ENCODE measurements around the gene TTC39A.

TTC39A gene

GRCh38 chr1:51330331-51331201 lies at the start of gene TTC39A:
TSS of gene TTC39A (minus strand) at chr1:51330562. CDS start at chr1:51330477, 85 bp downstream.
- Mint-ChIP-seq H3K9me3 (no peaks in the 10 kb centered on the region), H3K4me3 (peak within 1 kb of the TSS; percentile 81), H3K27me3 (peaks cover 25% of the 10 kb centered on the region), H3K36me3 (no peaks in the 10 kb centered on the region), H3K4me1 (peaks cover 9% of the 10 kb centered on the region), H3K27ac (no peak within 1 kb of the TSS)

GRCh38 chr1:51378871-51379270 lies 48.5 kb upstream of the TTC39A start:
- Mint-ChIP-seq H3K27me3 (no peaks in the 10 kb centered on the region), H3K27ac (no peak overlapping the region), H3K4me1 (no peaks in the 10 kb centered on the region), H3K9me3 (no peaks in the 10 kb centered on the region), H3K4me3 (no peak overlapping the region), H3K36me3 (peaks cover 39% of the 10 kb centered on the region)

DNA sequence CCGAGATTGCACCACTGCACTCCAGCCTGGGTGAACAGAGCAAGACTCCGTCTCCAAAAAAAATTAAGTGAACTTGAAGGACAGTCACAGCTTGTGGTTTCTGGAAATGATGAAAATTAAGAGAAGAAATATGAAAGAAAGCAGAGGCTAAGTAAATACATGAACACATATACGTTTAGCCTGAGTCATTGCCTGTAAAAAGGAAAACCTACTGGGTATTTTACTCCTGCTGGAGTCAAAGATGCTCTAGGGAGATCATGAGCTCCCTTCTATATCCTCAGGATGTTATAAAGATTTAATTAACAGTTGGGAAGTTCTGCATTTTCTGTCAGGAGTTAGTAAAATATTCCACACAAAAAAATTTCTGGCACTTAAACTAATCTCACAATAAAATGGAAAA lies 43.5 kb upstream of the TTC39A start:
- H3K36me3 Mint-ChIP-seq = peaks cover 17% of the 10 kb centered on the region
- no peak overlapping the region for H3K4me3 Mint-ChIP-seq
- H3K4me1 Mint-ChIP-seq = no peaks in the 10 kb centered on the region
- H3K9me3 Mint-ChIP-seq = no peaks in the 10 kb centered on the region
- no peaks in the 10 kb centered on the region for H3K27me3 Mint-ChIP-seq
- H3K27ac Mint-ChIP-seq = no peak overlapping the region

DNA sequence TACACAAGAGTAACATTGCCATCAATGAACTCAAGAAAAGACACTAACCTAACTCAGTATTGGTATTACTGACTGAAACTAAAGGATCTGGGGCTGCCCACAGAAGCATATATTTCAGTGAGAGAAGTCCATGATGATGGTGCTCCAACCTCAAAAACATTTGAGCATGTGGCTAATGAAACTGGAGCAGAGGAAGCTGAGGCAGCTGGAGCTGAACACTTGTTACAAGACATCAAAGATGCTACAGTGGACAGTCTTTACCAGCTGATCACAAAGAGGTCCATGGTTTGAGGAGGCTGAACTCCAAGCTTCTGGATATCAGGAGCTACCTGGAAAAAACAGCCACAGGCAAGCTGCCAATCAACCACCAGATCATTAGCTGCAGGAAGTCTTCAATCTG lies 42.2 kb upstream of the TTC39A start:
- Mint-ChIP-seq H3K27me3 (no peaks in the 10 kb centered on the region), H3K27ac (no peak overlapping the region), H3K4me1 (no peaks in the 10 kb centered on the region), H3K36me3 (peaks cover 13% of the 10 kb centered on the region), H3K4me3 (no peak overlapping the region), H3K9me3 (no peaks in the 10 kb centered on the region)

DNA sequence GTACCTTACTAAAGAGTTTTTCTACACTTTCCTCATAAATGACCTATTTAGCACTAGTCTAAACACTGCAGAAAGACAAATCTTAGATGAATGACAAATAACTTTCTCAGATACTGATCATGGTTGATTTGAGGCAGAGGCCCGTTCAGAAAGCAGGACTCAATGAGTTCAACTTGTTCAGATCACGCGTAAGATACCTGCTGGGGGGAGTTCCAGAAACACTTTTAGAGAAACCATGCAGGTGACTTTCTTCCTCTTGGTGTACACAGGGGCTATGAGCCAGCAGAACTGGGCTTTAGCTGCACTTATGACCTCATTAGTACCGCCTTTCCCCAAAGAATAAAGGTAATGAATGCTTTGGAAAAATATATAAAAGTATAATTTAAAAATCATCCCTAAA lies 38.8 kb upstream of the TTC39A start:
- no peaks in the 10 kb centered on the region for H3K9me3 Mint-ChIP-seq
- no peaks in the 10 kb centered on the region for H3K27me3 Mint-ChIP-seq
- peaks cover 6% of the 10 kb centered on the region for H3K36me3 Mint-ChIP-seq
- no peak overlapping the region for H3K4me3 Mint-ChIP-seq
- no peak overlapping the region for H3K27ac Mint-ChIP-seq
- no peaks in the 10 kb centered on the region for H3K4me1 Mint-ChIP-seq

DNA sequence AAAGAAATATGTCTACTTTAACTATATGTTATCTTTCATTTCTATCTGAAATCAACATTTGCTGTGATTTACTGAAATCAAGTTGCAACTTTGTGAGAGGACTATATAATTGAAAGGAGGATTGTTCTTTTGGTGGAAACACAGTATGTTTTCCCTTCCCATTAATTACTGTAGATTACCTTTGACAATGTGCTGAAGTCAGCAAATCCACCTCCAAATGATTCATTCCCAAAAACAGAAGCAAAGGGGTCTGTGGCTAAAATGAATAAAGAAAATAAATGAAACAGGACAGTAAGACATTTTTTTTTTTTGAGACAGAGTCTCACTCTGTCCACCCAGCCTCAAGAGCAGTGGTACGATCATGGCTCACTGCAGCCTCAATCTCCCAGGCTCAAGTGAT lies 35.4 kb upstream of the TTC39A start:
- H3K27ac Mint-ChIP-seq = no peak overlapping the region
- no peaks in the 10 kb centered on the region for H3K27me3 Mint-ChIP-seq
- H3K4me3 Mint-ChIP-seq = no peak overlapping the region
- H3K9me3 Mint-ChIP-seq = no peaks in the 10 kb centered on the region
- H3K36me3 Mint-ChIP-seq = peaks cover 8% of the 10 kb centered on the region
- no peaks in the 10 kb centered on the region for H3K4me1 Mint-ChIP-seq

GRCh38 chr1:51359879-51360278 lies 29.5 kb upstream of the TTC39A start:
- Mint-ChIP-seq H3K27ac (no peak overlapping the region), H3K9me3 (no peaks in the 10 kb centered on the region), H3K4me1 (no peaks in the 10 kb centered on the region), H3K36me3 (peaks cover 9% of the 10 kb centered on the region), H3K27me3 (no peaks in the 10 kb centered on the region), H3K4me3 (no peak overlapping the region)

DNA sequence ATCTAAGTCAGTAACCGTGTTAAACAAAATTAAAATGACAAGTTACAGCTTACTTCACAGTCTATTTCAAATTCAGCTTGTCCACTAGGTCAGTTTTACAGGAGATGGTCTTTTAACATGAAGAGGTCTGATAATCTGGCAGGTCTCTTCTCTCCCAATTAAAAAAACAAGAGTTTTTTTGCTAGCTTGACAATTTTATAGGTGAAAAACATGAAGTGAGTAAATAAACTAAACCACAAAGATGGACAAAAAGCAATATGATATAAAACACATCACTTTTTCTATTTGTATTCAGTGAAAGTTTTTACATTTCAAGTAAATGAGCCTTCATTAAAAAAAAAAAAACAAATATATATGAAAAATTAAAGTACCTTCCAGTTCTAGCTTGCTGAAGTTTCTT lies 25.0 kb upstream of the TTC39A start:
- H3K27ac Mint-ChIP-seq = no peak overlapping the region
- H3K4me3 Mint-ChIP-seq = no peak overlapping the region
- H3K36me3 Mint-ChIP-seq = peaks cover 5% of the 10 kb centered on the region
- H3K27me3 Mint-ChIP-seq = no peaks in the 10 kb centered on the region
- H3K4me1 Mint-ChIP-seq = no peaks in the 10 kb centered on the region
- H3K9me3 Mint-ChIP-seq = no peaks in the 10 kb centered on the region

DNA sequence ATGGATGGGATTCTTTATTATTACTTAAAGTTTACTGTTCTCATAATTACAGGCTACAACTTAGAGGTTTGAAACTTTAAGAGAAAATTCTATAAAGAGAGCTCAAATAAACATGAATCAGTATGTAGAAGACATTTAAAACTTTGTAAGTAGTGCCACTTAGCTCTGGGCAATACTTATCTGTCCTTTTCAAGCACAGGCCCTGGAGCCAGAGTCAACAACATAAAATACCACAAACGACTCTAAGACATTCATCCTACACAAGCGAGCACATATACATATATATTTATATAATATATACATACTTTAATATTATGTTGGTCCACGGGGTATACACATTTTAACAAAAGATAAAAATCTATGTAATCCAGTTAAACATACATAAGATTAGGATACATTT lies 24.1 kb upstream of the TTC39A start:
- H3K27me3 Mint-ChIP-seq = no peaks in the 10 kb centered on the region
- no peaks in the 10 kb centered on the region for H3K9me3 Mint-ChIP-seq
- peaks cover 5% of the 10 kb centered on the region for H3K36me3 Mint-ChIP-seq
- no peaks in the 10 kb centered on the region for H3K4me1 Mint-ChIP-seq
- H3K4me3 Mint-ChIP-seq = no peak overlapping the region
- no peak overlapping the region for H3K27ac Mint-ChIP-seq

- H3K4me3 Mint-ChIP-seq = no peak overlapping the region
- no peaks in the 10 kb centered on the region for H3K4me1 Mint-ChIP-seq
- no peak overlapping the region for H3K27ac Mint-ChIP-seq
- no peaks in the 10 kb centered on the region for H3K9me3 Mint-ChIP-seq
- H3K27me3 Mint-ChIP-seq = peaks cover 1% of the 10 kb centered on the region
- peaks cover 5% of the 10 kb centered on the region for H3K36me3 Mint-ChIP-seq
Measured at GRCh38 chr1:51351907-51352306, 21.5 kb upstream of the TTC39A start.

GRCh38 chr1:51349862-51350261 lies 19.5 kb upstream of the TTC39A start:
- Mint-ChIP-seq H3K27ac (no peak overlapping the region), H3K9me3 (no peaks in the 10 kb centered on the region), H3K4me1 (no peaks in the 10 kb centered on the region), H3K27me3 (peaks cover 8% of the 10 kb centered on the region), H3K36me3 (no peaks in the 10 kb centered on the region), H3K4me3 (no peak overlapping the region)

DNA sequence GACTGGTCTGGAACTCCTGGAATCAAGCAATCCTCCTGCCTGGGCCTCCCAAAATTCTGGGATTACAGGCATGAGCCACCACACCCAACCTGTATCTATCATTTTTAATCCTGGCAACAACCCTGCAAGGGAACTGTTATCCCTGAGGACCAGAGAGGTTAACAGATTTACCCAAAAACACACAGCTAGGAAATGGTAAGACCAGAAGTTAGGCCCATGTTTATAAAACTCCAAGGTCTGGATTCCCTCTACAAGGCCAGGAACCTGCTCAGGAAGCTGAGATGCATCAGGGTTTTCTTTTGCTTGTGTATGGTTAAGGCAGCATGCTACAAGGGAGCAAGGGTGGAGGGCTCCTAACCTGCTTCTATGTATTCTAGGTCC lies 17.8 kb upstream of the TTC39A start:
- Mint-ChIP-seq H3K27ac (no peak overlapping the region), H3K27me3 (peaks cover 19% of the 10 kb centered on the region), H3K36me3 (no peaks in the 10 kb centered on the region), H3K4me3 (no peak overlapping the region), H3K4me1 (peaks cover 8% of the 10 kb centered on the region), H3K9me3 (no peaks in the 10 kb centered on the region)

DNA sequence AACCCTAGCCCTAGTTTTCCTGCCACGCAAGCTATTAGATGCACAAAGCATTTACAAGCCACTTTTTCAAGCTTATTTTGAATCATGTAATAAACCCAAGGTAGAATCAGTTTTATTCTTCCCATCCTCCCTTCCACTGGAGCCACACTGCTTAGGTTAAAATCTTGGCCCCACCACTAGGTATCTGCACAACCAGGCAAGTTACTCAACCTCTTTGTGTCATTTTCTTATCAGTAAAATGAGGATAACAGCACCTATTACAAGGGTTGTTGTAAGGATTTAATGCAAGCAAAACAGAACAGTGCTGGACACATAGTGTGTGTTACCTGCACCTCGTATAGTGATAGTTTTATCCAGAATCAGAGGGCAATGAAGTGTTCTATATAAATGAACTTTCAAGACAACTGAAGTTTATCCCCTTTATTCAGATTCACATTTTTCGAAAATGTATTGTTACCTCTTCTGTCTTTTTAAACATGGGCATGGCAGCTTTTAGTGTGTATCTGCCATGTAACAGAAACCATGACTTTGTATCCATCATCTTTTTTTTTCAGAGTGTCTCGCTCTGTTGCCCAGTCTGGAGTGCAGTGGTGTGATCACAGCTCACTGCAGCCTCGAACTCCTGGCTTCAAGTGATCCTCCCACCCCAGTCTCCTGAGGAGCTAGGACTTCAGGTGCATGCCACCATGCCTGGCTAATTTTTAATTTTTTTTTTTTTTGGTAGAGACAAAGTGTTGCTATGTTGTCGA lies 17.2 kb upstream of the TTC39A start:
- H3K4me3 Mint-ChIP-seq = no peak overlapping the region
- H3K27me3 Mint-ChIP-seq = peaks cover 24% of the 10 kb centered on the region
- H3K9me3 Mint-ChIP-seq = no peaks in the 10 kb centered on the region
- no peak overlapping the region for H3K27ac Mint-ChIP-seq
- H3K4me1 Mint-ChIP-seq = peaks cover 8% of the 10 kb centered on the region
- H3K36me3 Mint-ChIP-seq = no peaks in the 10 kb centered on the region

GRCh38 chr1:51346086-51346942 lies 16.0 kb upstream of the TTC39A start:
- Mint-ChIP-seq H3K9me3 (no peaks in the 10 kb centered on the region), H3K36me3 (no peaks in the 10 kb centered on the region), H3K27me3 (peaks cover 29% of the 10 kb centered on the region), H3K4me3 (no peak overlapping the region), H3K4me1 (peaks cover 8% of the 10 kb centered on the region), H3K27ac (no peak overlapping the region)

GRCh38 chr1:51345300-51345687 lies 14.9 kb upstream of the TTC39A start:
- H3K9me3 Mint-ChIP-seq = no peaks in the 10 kb centered on the region
- H3K27ac Mint-ChIP-seq = no peak overlapping the region
- H3K4me3 Mint-ChIP-seq = no peak overlapping the region
- H3K36me3 Mint-ChIP-seq = no peaks in the 10 kb centered on the region
- peaks cover 8% of the 10 kb centered on the region for H3K4me1 Mint-ChIP-seq
- H3K27me3 Mint-ChIP-seq = peaks cover 30% of the 10 kb centered on the region

Data from activated naive CD4-positive, alpha-beta T cell treated with anti-CD3 and anti-CD28 coated beads, Interleukin-2, amount 50 U/mL, for 24 hours (primary cell).